ENCODE measurements around the gene ATP6V0C. TPM values are rescaled to one million over a fixed set of nuclear protein-coding genes. Genes with fewer than 3 reads are reported as not detected.

The ATP6V0C gene
- total and polyA plus RNA-seq, 3 donors from 2014 or later, result 180 to 190 (median 182) TPM

DNA sequence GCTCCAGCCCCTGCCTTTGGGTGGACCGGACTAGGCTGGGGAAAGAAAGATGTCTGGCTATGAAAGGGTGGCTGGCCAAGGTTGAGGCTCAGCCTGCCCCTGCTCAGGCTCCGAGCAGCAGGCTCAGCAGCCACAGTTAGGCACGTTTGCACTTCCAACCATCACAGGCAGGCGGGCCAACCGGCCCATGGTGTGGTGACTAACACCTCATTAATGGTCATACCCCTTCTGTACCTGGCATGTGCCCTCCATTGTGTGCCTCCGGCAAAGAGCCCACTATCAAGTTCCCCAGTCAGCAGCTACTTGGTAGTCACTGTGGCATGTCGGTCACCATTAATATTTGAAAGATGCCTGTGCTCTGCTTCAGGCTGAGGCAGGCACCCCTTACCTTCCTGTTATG lies 32.1 kb upstream of the ATP6V0C start:
- intact Hi-C loops (cut with DNase I; ENCODE audit: low total_unique reads), result loop anchor here (10.0 kb wide), 1 partner anchor 147 kb away; no protein-coding TSS in a partner anchor
- Histone ChIP-seq H3K9me3 (no peaks in the 10 kb centered on the region), H3K36me3 (ENCODE audit: low read depth, missing control alignments) (no peaks in the 10 kb centered on the region), H3K27ac (no peak overlapping the region), H3K4me3 (no peak overlapping the region), H3K27me3 (no peaks in the 10 kb centered on the region), H3K4me1 (peaks cover 15% of the 10 kb centered on the region)
- WGBS, 2 donors, result 68 to 72% methylated on average over 5 to 7 of the region's 7 CpGs
- no peak for DNase-seq
- TF ChIP-seq POLR2A (IDR thresholded peaks at IDR 0.05) (no peak), CTCF (IDR thresholded peaks at IDR 0.05) (no peak)

DNA sequence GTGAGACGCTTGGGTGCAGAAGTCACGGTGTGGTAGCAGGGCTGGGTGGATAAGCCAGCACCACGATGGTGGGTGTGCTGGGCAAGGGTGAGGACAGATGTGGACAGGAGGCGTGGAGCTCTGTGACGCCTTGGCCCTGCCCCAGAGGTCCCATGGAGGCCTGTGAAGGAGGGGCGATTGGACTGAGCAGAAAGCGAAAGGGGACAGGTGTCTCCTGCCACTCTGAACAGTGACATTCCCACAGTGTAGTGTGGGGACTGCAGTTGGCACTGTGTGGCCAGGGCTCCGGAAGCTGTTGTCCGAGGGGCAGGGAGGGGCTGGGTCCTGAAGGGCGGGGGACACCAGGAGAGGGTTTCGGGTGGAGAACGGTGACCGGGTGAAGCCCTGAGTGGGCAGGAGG lies 31.5 kb upstream of the ATP6V0C start:
- DNase-seq, result no peak
- H3K9me3 ChIP-seq, result no peaks in the 10 kb centered on the region
- TF ChIP-seq POLR2A (IDR thresholded peaks at IDR 0.05) (no peak), CTCF (IDR thresholded peaks at IDR 0.05) (no peak)
- intact Hi-C loops (cut with DNase I; ENCODE audit: low total_unique reads), result loop anchor here (10.0 kb wide), 1 partner anchor 147 kb away; no protein-coding TSS in a partner anchor
- H3K36me3 ChIP-seq (ENCODE audit: low read depth, missing control alignments), result no peaks in the 10 kb centered on the region
- H3K4me3 ChIP-seq, result no peak overlapping the region
- peak overlapping the region in 1 of 2 donors; percentile 6 for H3K27ac ChIP-seq
- peaks cover 19% of the 10 kb centered on the region for H3K4me1 ChIP-seq
- WGBS, 2 donors, result 69 to 77% methylated on average over 13 of the region's 13 CpGs
- H3K27me3 ChIP-seq, result no peaks in the 10 kb centered on the region

- Histone ChIP-seq H3K4me1 (peaks cover 19% of the 10 kb centered on the region), H3K4me3 (no peak overlapping the region), H3K27me3 (no peaks in the 10 kb centered on the region), H3K27ac (peak overlapping the region; percentile 6 to 31), H3K36me3 (ENCODE audit: low read depth, missing control alignments) (no peaks in the 10 kb centered on the region), H3K9me3 (no peaks in the 10 kb centered on the region)
- 46 to 47% methylated on average over 32 of the region's 32 CpGs for WGBS, 2 donors
- intact Hi-C loops (cut with DNase I; ENCODE audit: low total_unique reads), result loop anchor here (10.0 kb wide), 1 partner anchor 148 kb away; no protein-coding TSS in a partner anchor
- peak; percentile 71 for DNase-seq
- no peak for TF ChIP-seq POLR2A (IDR thresholded peaks at IDR 0.05)
Measured at GRCh38 chr16:2482708-2483534, 30.8 kb upstream of the ATP6V0C start.

DNA sequence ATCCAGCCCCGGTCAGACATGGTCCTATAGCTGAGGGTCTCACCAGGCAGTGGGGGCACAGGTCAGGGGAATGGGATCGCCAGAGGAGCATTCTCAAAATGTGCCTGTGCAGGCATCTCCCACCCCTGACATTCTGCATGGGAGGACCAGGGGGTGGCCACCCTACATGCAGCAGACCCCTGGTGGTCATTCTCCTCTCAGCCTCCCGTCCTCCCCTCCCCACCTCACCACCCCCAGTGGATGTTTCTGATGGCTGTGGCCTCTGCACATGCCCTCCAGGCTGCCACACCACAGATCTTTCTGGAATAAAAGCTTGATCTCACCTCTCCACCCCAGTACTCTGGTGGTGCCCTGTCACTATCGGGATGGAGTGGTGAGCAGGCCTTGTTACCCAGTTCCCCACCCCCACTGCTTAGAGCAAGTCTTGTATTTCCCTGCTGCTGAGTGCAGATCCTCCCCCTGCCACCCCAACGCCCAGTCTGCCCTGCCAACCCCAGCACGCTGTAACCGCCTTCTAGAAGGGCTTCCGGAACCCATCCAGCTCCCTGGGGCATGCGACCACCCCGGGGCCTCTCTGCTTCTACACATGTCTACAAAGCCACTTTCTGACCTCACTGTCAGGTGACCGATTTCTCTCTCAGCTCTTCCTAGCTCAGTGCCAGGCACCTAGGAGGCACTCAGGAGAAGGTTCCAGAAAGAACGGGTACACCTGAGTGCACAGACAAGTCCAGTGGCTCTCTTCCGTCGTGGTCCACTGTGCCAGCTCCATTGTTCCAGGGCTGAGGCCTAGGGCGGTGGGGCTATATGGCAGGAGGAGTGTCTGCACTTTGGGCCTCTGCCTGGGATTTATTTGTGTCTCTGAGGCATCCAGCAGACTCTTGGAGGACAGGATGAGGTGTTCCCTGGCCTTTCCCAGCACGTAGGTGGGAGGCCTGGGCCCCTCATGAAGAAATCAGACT lies 29.5 kb upstream of the ATP6V0C start:
- intact Hi-C loops (cut with DNase I; ENCODE audit: low total_unique reads), result loop anchor here (10.0 kb wide), 1 partner anchor 149 kb away; no protein-coding TSS in a partner anchor
- Histone ChIP-seq H3K27me3 (no peaks in the 10 kb centered on the region), H3K4me1 (peaks cover 19% of the 10 kb centered on the region), H3K9me3 (no peaks in the 10 kb centered on the region), H3K36me3 (ENCODE audit: low read depth, missing control alignments) (no peaks in the 10 kb centered on the region), H3K4me3 (no peak overlapping the region), H3K27ac (no peak overlapping the region)
- WGBS, 2 donors, result 86 to 90% methylated on average over 15 to 16 of the region's 16 CpGs
- no peak for DNase-seq
- no peak for TF ChIP-seq CTCF (IDR thresholded peaks at IDR 0.05)
- no peak for TF ChIP-seq POLR2A (IDR thresholded peaks at IDR 0.05)

All from testis (tissue), 3 donors.